ENCODE results near the gene PTRH1. TPM values are rescaled to one million over a fixed set of nuclear protein-coding genes. Genes with fewer than 3 reads are reported as not detected.

The PTRH1 gene
- total RNA-seq, 1 donor from 2014 or later, result 9.1 TPM

GRCh38 chr9:127693143-127693542, 22.3 kb downstream of the PTRH1 start:
- Histone ChIP-seq H3K27me3 (ENCODE audit: low read depth) (no peaks in the 10 kb centered on the region), H3K27ac (no peak overlapping the region), H3K4me1 (no peaks in the 10 kb centered on the region), H3K36me3 (peaks cover 59% of the 10 kb centered on the region), H3K4me3 (no peak overlapping the region), H3K9me3 (no peaks in the 10 kb centered on the region)
- no peak for TF ChIP-seq CTCF (IDR thresholded peaks at IDR 0.05)
- intact Hi-C loops (cut with DNase I), result no loop called here
- no peak for ATAC-seq
- DNase-seq, result no peak

GRCh38 chr9:127692071-127692470, 23.4 kb downstream of the PTRH1 start:
- no peak for DNase-seq
- intact Hi-C loops (cut with DNase I), result no loop called here
- no peaks in the 10 kb centered on the region for H3K9me3 ChIP-seq
- H3K27me3 ChIP-seq (ENCODE audit: low read depth), result no peaks in the 10 kb centered on the region
- no peak overlapping the region for H3K27ac ChIP-seq
- no peak overlapping the region for H3K4me3 ChIP-seq
- no peaks in the 10 kb centered on the region for H3K4me1 ChIP-seq
- peaks cover 70% of the 10 kb centered on the region for H3K36me3 ChIP-seq
- no peak for TF ChIP-seq CTCF (IDR thresholded peaks at IDR 0.05)
- ATAC-seq, result no peak

GRCh38 chr9:127690735-127691134, 24.7 kb downstream of the PTRH1 start:
- intact Hi-C loops (cut with DNase I), result no loop called here
- peaks cover 83% of the 10 kb centered on the region for H3K36me3 ChIP-seq
- no peaks in the 10 kb centered on the region for H3K4me1 ChIP-seq
- no peaks in the 10 kb centered on the region for H3K9me3 ChIP-seq
- TF ChIP-seq CTCF (IDR thresholded peaks at IDR 0.05), result no peak
- ATAC-seq, result no peak
- no peaks in the 10 kb centered on the region for H3K27me3 ChIP-seq (ENCODE audit: low read depth)
- DNase-seq, result no peak
- H3K27ac ChIP-seq, result no peak overlapping the region
- no peak overlapping the region for H3K4me3 ChIP-seq

- no peaks in the 10 kb centered on the region for H3K27me3 ChIP-seq (ENCODE audit: low read depth)
- H3K36me3 ChIP-seq, result peaks cover 93% of the 10 kb centered on the region
- no peaks in the 10 kb centered on the region for H3K4me1 ChIP-seq
- H3K4me3 ChIP-seq, result no peak overlapping the region
- no peak for TF ChIP-seq CTCF (IDR thresholded peaks at IDR 0.05)
- ATAC-seq (no peak), DNase-seq (no peak)
- no peaks in the 10 kb centered on the region for H3K9me3 ChIP-seq
- H3K27ac ChIP-seq, result no peak overlapping the region
- intact Hi-C loops (cut with DNase I), result no loop called here
These were observed 26.0 kb downstream of the PTRH1 start for GRCh38 chr9:127689329-127690000.

- no peaks in the 10 kb centered on the region for H3K9me3 ChIP-seq
- H3K27me3 ChIP-seq (ENCODE audit: low read depth), result no peaks in the 10 kb centered on the region
- DNase-seq (no peak), ATAC-seq (no peak)
- intact Hi-C loops (cut with DNase I), result no loop called here
- H3K4me3 ChIP-seq, result no peak overlapping the region
- H3K36me3 ChIP-seq, result peaks cover 98% of the 10 kb centered on the region
- TF ChIP-seq CTCF (IDR thresholded peaks at IDR 0.05), result no peak
- H3K4me1 ChIP-seq, result no peaks in the 10 kb centered on the region
- no peak overlapping the region for H3K27ac ChIP-seq
These were observed 28.7 kb downstream of the PTRH1 start for GRCh38 chr9:127686461-127687393.
